Natural killer cell treated with Interleukin-12 subunit alpha and Interleukin-12 subunit beta and Interleukin-15 and Interleukin-18, amount 100 ng/mL, for 72 hours (primary cell): ENCODE results near the gene DUSP5. TPM values are rescaled to one million over a fixed set of nuclear protein-coding genes. Genes with fewer than 3 reads are reported as not detected.
"Not testable (repeated sequence)": the region's sequence is repeated elsewhere in the genome, so short reads cannot be mapped to it uniquely, and the experiment has no call there.

ENCODE experiments used
- ATAC-seq, 2 donors: fragments of 150-1000 bp; cut with Tn5 transposase in 1 of 2; sonication (Bioruptor Pico), chemical (Tn5 transposase) in 1 of 2; 2 replicates each; pipeline ENCODE4 v1.10.0; 2021
- DNase-seq: peaks from one replicate; pipeline ENCODE4 v3.0.0; 2022; ENCODE audit warnings: low spot score
- H3K27ac Mint-ChIP-seq, 2 donors: 1 replicate in 1 of 2; 2 replicates in 1 of 2; pipeline ENCODE4 v1.8.0; 2022; ENCODE audit warnings: mixed read lengths in 2 of 2, mild to moderate bottlenecking in 1 of 2, moderate library complexity in 1 of 2
- H3K27me3 Mint-ChIP-seq, 2 donors: 1 replicate in 1 of 2; 2 replicates in 1 of 2; pipeline ENCODE4 v1.8.0; 2022; ENCODE audit warnings: mixed read lengths in 2 of 2
- H3K36me3 Mint-ChIP-seq: one replicate; pipeline ENCODE4 v1.8.0; 2022; ENCODE audit warnings: mixed read lengths
- H3K4me1 Mint-ChIP-seq, 2 donors: 1 replicate in 1 of 2; 2 replicates in 1 of 2; pipeline ENCODE4 v1.8.0; 2022; ENCODE audit warnings: low read depth in 2 of 2, mixed read lengths in 2 of 2, mild to moderate bottlenecking in 1 of 2
- H3K4me3 Mint-ChIP-seq: one replicate; pipeline ENCODE4 v1.8.0; 2022; ENCODE audit warnings: mixed read lengths
- H3K9me3 Mint-ChIP-seq: 2 replicates; pipeline ENCODE4 v1.8.0; 2022; ENCODE audit warnings: mixed read lengths
- total RNA-seq, 2 donors: library from RNA; stranded (reverse); gene quantifications; one replicate each; pipeline ENCODE4 v1.2.3, GENCODE V29; 2022

Gene DUSP5
- total RNA-seq, 2 donors from 2014 or later, result 159 to 311 TPM

GRCh38 chr10:110468258-110468657 is 29.4 kb upstream of the DUSP5 start:
- H3K9me3 Mint-ChIP-seq, ATAC-seq, H3K4me1 Mint-ChIP-seq, H3K27me3 Mint-ChIP-seq, H3K36me3 Mint-ChIP-seq, H3K4me3 Mint-ChIP-seq, H3K27ac Mint-ChIP-seq, DNase-seq: not testable (repeated sequence)

GRCh38 chr10:110470541-110470940 is 27.2 kb upstream of the DUSP5 start:
- DNase-seq, H3K9me3 Mint-ChIP-seq, H3K36me3 Mint-ChIP-seq, ATAC-seq, H3K4me1 Mint-ChIP-seq, H3K27me3 Mint-ChIP-seq, H3K4me3 Mint-ChIP-seq: not testable (repeated sequence)
- H3K27ac Mint-ChIP-seq, result peak overlapping the region in 1 of 2 donors; percentile 28

GRCh38 chr10:110471566-110472139 is 26.1 kb upstream of the DUSP5 start:
- Mint-ChIP-seq H3K27me3 (peaks cover 0 to under 1% of the 10 kb centered on the region in 2 donors), H3K9me3 (no peaks in the 10 kb centered on the region), H3K4me1 (peaks cover 0 to 4% of the 10 kb centered on the region in 2 donors), H3K27ac (no peak overlapping the region), H3K4me3 (no peak overlapping the region), H3K36me3 (no peaks in the 10 kb centered on the region)
- ATAC-seq (no peak), DNase-seq (no peak)

GRCh38 chr10:110474017-110474416 is 23.7 kb upstream of the DUSP5 start:
- H3K9me3 Mint-ChIP-seq, result no peaks in the 10 kb centered on the region
- H3K36me3 Mint-ChIP-seq, result no peaks in the 10 kb centered on the region
- no peak overlapping the region for H3K4me3 Mint-ChIP-seq
- no peak for ATAC-seq
- H3K27me3 Mint-ChIP-seq, result peaks cover 0 to 6% of the 10 kb centered on the region in 2 donors
- DNase-seq, result no peak
- H3K4me1 Mint-ChIP-seq, result peaks cover 0 to 4% of the 10 kb centered on the region in 2 donors
- H3K27ac Mint-ChIP-seq, result peak overlapping the region in 1 of 2 donors; percentile 89

- peaks cover 0 to 4% of the 10 kb centered on the region in 2 donors for H3K4me1 Mint-ChIP-seq
- peaks cover 0 to 6% of the 10 kb centered on the region in 2 donors for H3K27me3 Mint-ChIP-seq
- DNase-seq (no peak), ATAC-seq (no peak)
- H3K36me3 Mint-ChIP-seq, result no peaks in the 10 kb centered on the region
- peak overlapping the region in 1 of 2 donors; percentile 89 for H3K27ac Mint-ChIP-seq
- no peak overlapping the region for H3K4me3 Mint-ChIP-seq
- no peaks in the 10 kb centered on the region for H3K9me3 Mint-ChIP-seq
These were observed 22.9 kb upstream of the DUSP5 start for GRCh38 chr10:110474826-110475225.

- peaks cover 0 to 7% of the 10 kb centered on the region in 2 donors for H3K4me1 Mint-ChIP-seq
- no peaks in the 10 kb centered on the region for H3K9me3 Mint-ChIP-seq
- no peak overlapping the region for H3K4me3 Mint-ChIP-seq
- ATAC-seq (no peak), DNase-seq (no peak)
- H3K27me3 Mint-ChIP-seq, result peaks cover 0 to 6% of the 10 kb centered on the region in 2 donors
- H3K27ac Mint-ChIP-seq, result peak overlapping the region in 1 of 2 donors; percentile 5
- no peaks in the 10 kb centered on the region for H3K36me3 Mint-ChIP-seq
These were observed 21.8 kb upstream of the DUSP5 start for GRCh38 chr10:110475722-110476515.

GRCh38 chr10:110479710-110480109 is 18.0 kb upstream of the DUSP5 start:
- peaks cover 0 to 7% of the 10 kb centered on the region in 2 donors for H3K4me1 Mint-ChIP-seq
- no peak overlapping the region for H3K4me3 Mint-ChIP-seq
- no peak overlapping the region for H3K27ac Mint-ChIP-seq
- DNase-seq, result no peak
- ATAC-seq, result no peak
- peaks cover 0 to 9% of the 10 kb centered on the region in 2 donors for H3K27me3 Mint-ChIP-seq
- H3K36me3 Mint-ChIP-seq, result no peaks in the 10 kb centered on the region
- H3K9me3 Mint-ChIP-seq, result no peaks in the 10 kb centered on the region

- no peak overlapping the region for H3K4me3 Mint-ChIP-seq
- no peaks in the 10 kb centered on the region for H3K9me3 Mint-ChIP-seq
- no peak for ATAC-seq
- no peaks in the 10 kb centered on the region for H3K36me3 Mint-ChIP-seq
- H3K27ac Mint-ChIP-seq, result no peak overlapping the region
- DNase-seq, result no peak
- H3K4me1 Mint-ChIP-seq, result peaks cover 0 to 7% of the 10 kb centered on the region in 2 donors
- H3K27me3 Mint-ChIP-seq, result peaks cover 0 to 9% of the 10 kb centered on the region in 2 donors
These were observed 17.3 kb upstream of the DUSP5 start for GRCh38 chr10:110480387-110480786.

- Mint-ChIP-seq H3K4me1 (peaks cover 0 to 7% of the 10 kb centered on the region in 2 donors), H3K36me3 (no peaks in the 10 kb centered on the region), H3K9me3 (no peaks in the 10 kb centered on the region), H3K27ac (peak overlapping the region in 1 of 2 donors; percentile 1), H3K27me3 (peaks cover 0 to 6% of the 10 kb centered on the region in 2 donors), H3K4me3 (no peak overlapping the region)
- ATAC-seq (no peak), DNase-seq (no peak)
These were observed 15.8 kb upstream of the DUSP5 start for GRCh38 chr10:110481919-110482318.

GRCh38 chr10:110483633-110484032 is 14.1 kb upstream of the DUSP5 start:
- Mint-ChIP-seq H3K36me3 (no peaks in the 10 kb centered on the region), H3K27ac (no peak overlapping the region), H3K4me3 (no peak overlapping the region), H3K27me3 (peaks cover 0 to 6% of the 10 kb centered on the region in 2 donors), H3K4me1 (peaks cover 6 to 18% of the 10 kb centered on the region in 2 donors), H3K9me3 (no peaks in the 10 kb centered on the region)
- ATAC-seq (no peak), DNase-seq (no peak)

GRCh38 chr10:110485541-110485940 is 12.2 kb upstream of the DUSP5 start:
- H3K4me3 Mint-ChIP-seq, result no peak overlapping the region
- ATAC-seq, result no peak
- H3K36me3 Mint-ChIP-seq, result no peaks in the 10 kb centered on the region

GRCh38 chr10:110486680-110487410 is 10.9 kb upstream of the DUSP5 start:
- Mint-ChIP-seq H3K4me3 (no peak overlapping the region), H3K9me3 (no peaks in the 10 kb centered on the region), H3K27ac (no peak overlapping the region), H3K27me3 (peaks cover 0 to 4% of the 10 kb centered on the region in 2 donors), H3K4me1 (peaks cover 16 to 21% of the 10 kb centered on the region in 2 donors), H3K36me3 (no peaks in the 10 kb centered on the region)
- DNase-seq (no peak), ATAC-seq (no peak)

More at GRCh38 chr10:110485541-110485940, 12.2 kb upstream of the DUSP5 start:
- Mint-ChIP-seq H3K27me3 (peaks cover 0 to 6% of the 10 kb centered on the region in 2 donors), H3K9me3 (no peaks in the 10 kb centered on the region), H3K4me1 (peaks cover 15 to 24% of the 10 kb centered on the region in 2 donors), H3K27ac (no peak overlapping the region)
- no peak for DNase-seq

GRCh38 chr10:110487411-110488331 is 10.0 kb upstream of the DUSP5 start:
- H3K4me3 Mint-ChIP-seq, result no peak overlapping the region
- no peaks in the 10 kb centered on the region for H3K9me3 Mint-ChIP-seq
- H3K27me3 Mint-ChIP-seq, result peaks cover 0 to 3% of the 10 kb centered on the region in 2 donors
- peaks cover 23 to 24% of the 10 kb centered on the region in 2 donors for H3K4me1 Mint-ChIP-seq
- H3K36me3 Mint-ChIP-seq, result no peaks in the 10 kb centered on the region
- DNase-seq (no peak), ATAC-seq (no peak)
- H3K27ac Mint-ChIP-seq, result no peak overlapping the region
